Frontal cortex (tissue), 4 donors: ENCODE measurements around the gene SRSF5. TPM values are rescaled to one million over a fixed set of nuclear protein-coding genes. Genes with fewer than 3 reads are reported as not detected.

Experiments
- DNase-seq, 2 donors: peaks; one replicate each; pipeline ENCODE4 v3.0.0; 2012; ENCODE audit warnings: low spot score in 2 of 2
- FAIRE-seq: peaks from 2 replicates; lab custom pipeline; 2012; peaks lifted over from hg19 to GRCh38; lab: Jason Lieb, UNC
- total RNA-seq: library from RNA; depleted of rRNA; stranded (reverse); fragments of >200 nt; gene quantifications from one replicate; pipeline ENCODE4 v1.2.3, GENCODE V29; 2014
- donor health status: control.
- donor health status: control.
- donor health status: control.

The SRSF5 gene
- total RNA-seq, 1 donor from 2014 or later = 120 TPM

- DNase-seq (no peak), FAIRE-seq (no peak)
Measured at GRCh38 chr14:69768873-69769272, 1.9 kb downstream of the SRSF5 start.

- FAIRE-seq (no peak), DNase-seq (no peak)
Measured at GRCh38 chr14:69769623-69770022, 2.7 kb downstream of the SRSF5 start.

GRCh38 chr14:69770559-69770958 is 3.6 kb downstream of the SRSF5 start:
- no peak for FAIRE-seq

GRCh38 chr14:69771136-69771535 is 4.2 kb downstream of the SRSF5 start:
- FAIRE-seq (no peak), DNase-seq (no peak)

More at GRCh38 chr14:69770559-69770958, 3.6 kb downstream of the SRSF5 start:
- no peak for DNase-seq

- DNase-seq = no peak
- FAIRE-seq = no peak
Measured at GRCh38 chr14:69772082-69773017, 5.4 kb downstream of the SRSF5 start.

- FAIRE-seq (no peak), DNase-seq (no peak)
Measured at GRCh38 chr14:69773571-69774276, 6.8 kb downstream of the SRSF5 start.

GRCh38 chr14:69775012-69775411 is 8.1 kb downstream of the SRSF5 start:
- FAIRE-seq = no peak
- DNase-seq = no peak

- no peak for FAIRE-seq
Measured at GRCh38 chr14:69776875-69777453, 10.0 kb downstream of the SRSF5 start.

GRCh38 chr14:69779088-69779487 is 12.1 kb downstream of the SRSF5 start:
- DNase-seq (no peak), FAIRE-seq (no peak)

More at GRCh38 chr14:69776875-69777453, 10.0 kb downstream of the SRSF5 start:
- DNase-seq = no peak

GRCh38 chr14:69780092-69780491 is 13.2 kb downstream of the SRSF5 start:
- FAIRE-seq (no peak), DNase-seq (no peak)

GRCh38 chr14:69780952-69781351 is 14.0 kb downstream of the SRSF5 start:
- FAIRE-seq = no peak
- no peak for DNase-seq

- DNase-seq = no peak
- no peak for FAIRE-seq
Measured at GRCh38 chr14:69784942-69785341, 18.0 kb downstream of the SRSF5 start.

GRCh38 chr14:69786603-69787002 is 19.7 kb downstream of the SRSF5 start:
- FAIRE-seq = no peak

GRCh38 chr14:69789118-69789640 is 22.2 kb downstream of the SRSF5 start:
- DNase-seq (no peak), FAIRE-seq (no peak)

More at GRCh38 chr14:69786603-69787002, 19.7 kb downstream of the SRSF5 start:
- no peak for DNase-seq

GRCh38 chr14:69792887-69793421 is 26.0 kb downstream of the SRSF5 start:
- FAIRE-seq (no peak), DNase-seq (no peak)

GRCh38 chr14:69794791-69795190 is 27.8 kb downstream of the SRSF5 start:
- no peak for FAIRE-seq

GRCh38 chr14:69795691-69796090 is 28.7 kb downstream of the SRSF5 start:
- FAIRE-seq = no peak

More at GRCh38 chr14:69794791-69795190, 27.8 kb downstream of the SRSF5 start:
- no peak for DNase-seq

GRCh38 chr14:69796797-69797500 is 30.0 kb downstream of the SRSF5 start, which contains the start of gene SLC10A1:
Gene SLC10A1, minus strand, starts transcription at chr14:69797241. Its CDS starts 86 bp downstream, at chr14:69797155.
- no peak for DNase-seq
- no peak for FAIRE-seq

More at GRCh38 chr14:69795691-69796090, 28.7 kb downstream of the SRSF5 start:
- DNase-seq = no peak
